ENCODE data around the gene LRP2BP. TPM values are rescaled to one million over a fixed set of nuclear protein-coding genes. Genes with fewer than 3 reads are reported as not detected.
A peak's percentile ranks its signal among the peaks of the same experiment; 100 is the strongest.

LRP2BP gene
- total RNA-seq, 1 experiment from 2014 or later, result 0.33 TPM

- no peak for TF ChIP-seq FOXP4 (CRISPR knock-in tag; IDR thresholded peaks at IDR 0.05)
Measured at GRCh38 chr4:185322803-185323202, 72.9 kb downstream of the LRP2BP start (continued).

GRCh38 chr4:185318679-185319078 lies 77.0 kb downstream of the LRP2BP start:
- peak overlapping the region; percentile 97 for H3K27ac Mint-ChIP-seq
- CTCF ChIA-PET, result interaction anchor here (0.7 to 2.0 kb wide), 2 partner anchors 16 to 135 kb away, joined by 4 to 8 read pairs; no protein-coding TSS in a partner anchor
- POLR2A ChIA-PET, result no interaction called here

More at GRCh38 chr4:185318679-185319078, 77.0 kb downstream of the LRP2BP start:
- ATAC-seq (peak; percentile 92), DNase-seq (ENCODE audit: low spot score) (no peak)
- Mint-ChIP-seq H3K27me3 (ENCODE audit: low read depth) (no peaks in the 10 kb centered on the region; the same call in 1 of the 2 replicates), H3K4me3 (peak overlapping the region; percentile 53), H3K9me3 (peaks cover 32% of the 10 kb centered on the region), H3K36me3 (peaks cover 60% of the 10 kb centered on the region), H3K4me1 (peaks cover 32% of the 10 kb centered on the region)
- TF ChIP-seq KAT7 (CRISPR knock-in tag; IDR thresholded peaks at IDR 0.05; ENCODE audit: borderline replicate concordance) (no peak), ZNF263 (CRISPR knock-in tag; IDR thresholded peaks at IDR 0.05; ENCODE audit: low read depth) (no peak), OVOL2 (CRISPR knock-in tag; IDR thresholded peaks at IDR 0.05; ENCODE audit: borderline replicate concordance) (no peak), GABPB1 (CRISPR knock-in tag; IDR thresholded peaks at IDR 0.05) (0 out of 2 replicates have a peak, but pooled peaks have one; percentile 37), NR3C1 (CRISPR knock-in tag; conservative IDR thresholded peaks at IDR 0.05; ENCODE audit: low read depth) (no peak), MYBL2 (CRISPR knock-in tag; IDR thresholded peaks at IDR 0.05) (no peak), SMAD3 (CRISPR knock-in tag; IDR thresholded peaks at IDR 0.05; ENCODE audit: borderline replicate concordance) (no peak), HMGA2 (CRISPR knock-in tag; IDR thresholded peaks at IDR 0.05) (no peak), FOXP4 (CRISPR knock-in tag; IDR thresholded peaks at IDR 0.05) (peak; percentile 29; the same call in 1 of the 2 replicates), USF2 (CRISPR knock-in tag; IDR thresholded peaks at IDR 0.05) (no peak), NFE2L1 (CRISPR knock-in tag; IDR thresholded peaks at IDR 0.05) (peak; percentile 96), ZNF396 (CRISPR knock-in tag; IDR thresholded peaks at IDR 0.05; ENCODE audit: borderline replicate concordance) (no peak), FOXK1 (CRISPR knock-in tag; IDR thresholded peaks at IDR 0.05) (peak; percentile 31; the same call in 1 of the 2 replicates), EMX1 (CRISPR knock-in tag; IDR thresholded peaks at IDR 0.05) (no peak), TEAD1 (CRISPR knock-in tag; IDR thresholded peaks at IDR 0.05) (no peak), PRRX2 (CRISPR knock-in tag; IDR thresholded peaks at IDR 0.05) (no peak), IRF2 (CRISPR knock-in tag; IDR thresholded peaks at IDR 0.05; ENCODE audit: borderline replicate concordance, low read depth) (no peak), IRF1 (CRISPR knock-in tag; IDR thresholded peaks at IDR 0.05) (no peak), SP1 (CRISPR knock-in tag; conservative IDR thresholded peaks at IDR 0.05) (no peak), ATF1 (CRISPR knock-in tag; IDR thresholded peaks at IDR 0.05) (no peak), ZNF317 (CRISPR knock-in tag; IDR thresholded peaks at IDR 0.05; ENCODE audit: borderline replicate concordance, low read depth) (no peak), SOX15 (CRISPR knock-in tag; IDR thresholded peaks at IDR 0.05) (no peak), ZBTB43 (CRISPR knock-in tag; IDR thresholded peaks at IDR 0.05) (no peak), AFF4 (CRISPR knock-in tag; IDR thresholded peaks at IDR 0.05; ENCODE audit: borderline replicate concordance) (no peak), ZSCAN18 (CRISPR knock-in tag; IDR thresholded peaks at IDR 0.05) (no peak)

All from WTC11 (cell line).